Esophagus muscularis mucosa (tissue), 4 donors: ENCODE results near the gene CSRNP2. TPM values are rescaled to one million over a fixed set of nuclear protein-coding genes. Genes with fewer than 3 reads are reported as not detected.

ENCODE experiments used
- DNase-seq: peaks from one replicate; pipeline ENCODE4 v3.0.0-alpha.2; 2017; ENCODE audit errors: extremely low spot score
- H3K27ac ChIP-seq, 4 donors: fragments of 200-600 bp; sonication (generic); replicated peaks in 1 of 4; 1 replicate in 3 of 4; 2 replicates in 1 of 4; pipeline ENCODE4 v1.5.1; 2016 to 2019; ENCODE audit warnings: mild to moderate bottlenecking in 1 of 4
- H3K27me3 ChIP-seq, 4 donors: fragments of 200-600 bp; sonication (generic); one replicate each; pipeline versions ENCODE4 v1.5.1 to v1.6.0; 2016 to 2019
- H3K36me3 ChIP-seq, 4 donors: fragments of 200-600 bp; sonication (generic); one replicate each; pipeline ENCODE4 v1.5.1; 2016 to 2019
- H3K4me1 ChIP-seq, 4 donors: fragments of 200-600 bp; sonication (generic); one replicate each; pipeline ENCODE4 v1.5.1; 2016 to 2019
- H3K4me3 ChIP-seq, 4 donors: fragments of 200-600 bp; sonication (generic); 1 replicate in 2 of 4; 2 replicates in 2 of 4; pipeline ENCODE4 v1.5.1; 2016 to 2019; ENCODE audit warnings: mild to moderate bottlenecking in 4 of 4, moderate library complexity in 1 of 4
- H3K9me3 ChIP-seq, 4 donors: fragments of 200-600 bp; sonication (generic); 1 replicate in 3 of 4; 2 replicates in 1 of 4; pipeline ENCODE4 v1.5.1; 2016 to 2019
- CTCF ChIP-seq, 3 experiments: fragments of 200-600 bp in 2 of 3; fragments of 450-650 bp in 1 of 3; sonication (generic) in 2 of 3; IDR thresholded peaks; one replicate each; pipeline ENCODE4 v1.5.1; 2017 to 2019; ENCODE audit warnings: antibody characterized with exemption in 3 of 3, mild to moderate bottlenecking in 2 of 3, moderate library complexity in 1 of 3
- EP300 ChIP-seq: sonication (generic); formaldehyde crosslinking; IDR thresholded peaks from one replicate; pipeline ENCODE4 v1.6.1; 2017; ENCODE audit warnings: antibody characterized with exemption
- POLR2A ChIP-seq: fragments of 450-650 bp; IDR thresholded peaks from one replicate; pipeline ENCODE4 v1.6.1; 2017; ENCODE audit warnings: antibody characterized with exemption, moderate library complexity, mild to moderate bottlenecking, low read depth
- POLR2AphosphoS5 ChIP-seq, 2 donors: sonication (generic); formaldehyde crosslinking; IDR thresholded peaks; one replicate each; pipeline ENCODE4 v1.6.1; 2017; ENCODE audit warnings: antibody characterized with exemption in 2 of 2
- WGBS: methylation state at CpG from one replicate; pipeline ENCODE4 v1.1.5; 2018; 5-methylcytosine and 5-hydroxymethylcytosine counted together
- intact Hi-C: fragments of 100-400 bp; cut with DNase I; formaldehyde crosslinking; loops from one replicate; pipeline ENCODE4 v1.15.1; 2023
- total RNA-seq, 4 donors: library from RNA; depleted of rRNA; stranded (reverse); fragments of >200 nt; gene quantifications; one replicate each; pipeline versions ENCODE4 v1.1.0 to v1.2.1, GENCODE V29; 2016

Gene CSRNP2
- total RNA-seq, 4 donors from 2014 or later = 20.3 to 31.5 (median 25.5) TPM

- Histone ChIP-seq H3K4me3 (no peak overlapping the region), H3K27ac (no peak overlapping the region), H3K4me1 (peaks cover 0 to 8% (median 0%) of the 10 kb centered on the region in 4 donors), H3K36me3 (peaks cover 0 to 15% (median 10%) of the 10 kb centered on the region in 4 donors), H3K9me3 (no peaks in the 10 kb centered on the region), H3K27me3 (no peaks in the 10 kb centered on the region)
- intact Hi-C loops = no loop called here
- TF ChIP-seq EP300 (no peak), POLR2AphosphoS5 (IDR thresholded peaks at IDR 0.05) (no peak), POLR2A (no peak), CTCF (IDR thresholded peaks at IDR 0.05) (no peak)
- DNase-seq = no peak
- WGBS = 79% methylated on average over 2 of the region's 2 CpGs
These were observed 43.8 kb upstream of the CSRNP2 start for GRCh38 chr12:51127050-51127729.

- 98% methylated on average over 2 of the region's 2 CpGs for WGBS
These were observed 42.9 kb upstream of the CSRNP2 start for GRCh38 chr12:51126297-51126696.

GRCh38 chr12:51124504-51124903 is 41.1 kb upstream of the CSRNP2 start:
- 95% methylated on average over 11 of the region's 14 CpGs for WGBS
- peaks cover 0 to 8% (median 0%) of the 10 kb centered on the region in 4 donors for H3K4me1 ChIP-seq
- H3K27ac ChIP-seq = no peak overlapping the region
- H3K9me3 ChIP-seq = no peaks in the 10 kb centered on the region
- intact Hi-C loops = no loop called here
- no peak overlapping the region for H3K4me3 ChIP-seq
- H3K27me3 ChIP-seq = no peaks in the 10 kb centered on the region
- TF ChIP-seq CTCF (IDR thresholded peaks at IDR 0.05) = no peak
- no peak for TF ChIP-seq EP300
- no peak for TF ChIP-seq POLR2AphosphoS5 (IDR thresholded peaks at IDR 0.05)
- H3K36me3 ChIP-seq = peaks cover 0 to 12% (median 8%) of the 10 kb centered on the region in 4 donors
- no peak for DNase-seq

More at GRCh38 chr12:51126297-51126696, 42.9 kb upstream of the CSRNP2 start:
- Histone ChIP-seq H3K4me3 (no peak overlapping the region), H3K9me3 (no peaks in the 10 kb centered on the region), H3K27me3 (no peaks in the 10 kb centered on the region), H3K4me1 (peaks cover 0 to 8% (median 0%) of the 10 kb centered on the region in 4 donors), H3K27ac (no peak overlapping the region), H3K36me3 (peaks cover 0 to 15% (median 10%) of the 10 kb centered on the region in 4 donors)
- intact Hi-C loops = no loop called here
- DNase-seq = no peak
- TF ChIP-seq CTCF (IDR thresholded peaks at IDR 0.05) = no peak
- no peak for TF ChIP-seq POLR2A
- TF ChIP-seq POLR2AphosphoS5 (IDR thresholded peaks at IDR 0.05) = no peak
- TF ChIP-seq EP300 = no peak

GRCh38 chr12:51122844-51123243 is 39.4 kb upstream of the CSRNP2 start:
- no peak overlapping the region for H3K4me3 ChIP-seq
- no peak overlapping the region for H3K27ac ChIP-seq
- H3K27me3 ChIP-seq = no peaks in the 10 kb centered on the region
- peaks cover 0 to 27% (median 13%) of the 10 kb centered on the region in 4 donors for H3K36me3 ChIP-seq
- intact Hi-C loops = no loop called here
- peaks cover 0 to 8% (median 0%) of the 10 kb centered on the region in 4 donors for H3K4me1 ChIP-seq
- no peak for DNase-seq
- no peaks in the 10 kb centered on the region for H3K9me3 ChIP-seq
- no peak for TF ChIP-seq CTCF (IDR thresholded peaks at IDR 0.05)
- no peak for TF ChIP-seq POLR2AphosphoS5 (IDR thresholded peaks at IDR 0.05)
- TF ChIP-seq POLR2A = no peak
- no peak for TF ChIP-seq EP300

- H3K9me3 ChIP-seq = no peaks in the 10 kb centered on the region
- no peak overlapping the region for H3K27ac ChIP-seq
- intact Hi-C loops = no loop called here
- H3K27me3 ChIP-seq = no peaks in the 10 kb centered on the region
- H3K4me3 ChIP-seq = no peak overlapping the region
- TF ChIP-seq EP300 = no peak
- TF ChIP-seq POLR2A = no peak
- TF ChIP-seq CTCF (IDR thresholded peaks at IDR 0.05) = no peak
- no peak for TF ChIP-seq POLR2AphosphoS5 (IDR thresholded peaks at IDR 0.05)
- peaks cover 6 to 55% (median 33%) of the 10 kb centered on the region in 4 donors for H3K36me3 ChIP-seq
- no peaks in the 10 kb centered on the region for H3K4me1 ChIP-seq
- DNase-seq = no peak
- whole genome bisulfite sequencing = 88% methylated on average over 3 of the region's 3 CpGs
These were observed 35.3 kb upstream of the CSRNP2 start for GRCh38 chr12:51118706-51119105.
